ENCODE data around the gene MLLT1.

The MLLT1 gene

DNA sequence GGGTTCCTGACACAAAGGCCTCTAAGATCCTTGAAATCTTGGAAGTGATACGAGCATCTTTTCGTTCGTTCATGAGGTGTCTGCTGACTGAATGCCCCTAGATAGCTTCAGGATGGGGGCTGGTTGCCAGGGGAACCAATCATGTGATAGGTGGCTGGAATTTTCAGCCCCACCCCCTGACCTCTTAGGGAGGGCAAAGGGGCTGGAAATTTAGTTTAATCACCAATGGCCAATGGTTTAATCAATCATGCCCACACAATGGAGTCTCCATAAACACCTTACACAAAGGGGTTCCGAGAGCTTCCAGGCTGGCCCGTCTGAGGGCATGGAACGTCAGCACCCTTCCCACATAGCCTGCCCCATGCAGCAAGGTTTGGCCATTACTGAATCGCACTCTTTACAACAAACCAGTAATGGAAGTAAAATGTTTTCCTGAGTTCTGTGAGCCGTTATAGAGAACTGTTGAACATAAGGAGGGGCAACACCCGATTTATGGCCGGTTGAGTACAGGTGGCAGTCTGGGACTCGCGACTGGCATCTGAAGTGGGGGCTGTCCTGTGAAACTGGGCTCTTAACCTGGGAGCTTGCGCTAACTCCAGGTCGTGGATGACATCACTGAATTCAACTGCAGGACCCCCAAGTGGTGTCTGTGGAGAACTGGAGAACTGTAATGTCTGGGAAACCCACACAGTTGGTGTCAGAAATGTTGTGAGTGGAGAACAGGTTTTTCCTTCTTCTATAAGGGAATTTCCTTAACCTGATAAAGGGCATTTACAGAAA, 25.6 kb downstream of the MLLT1 start:
- no peak for DNase-seq

- no peak for DNase-seq
These were observed 27.7 kb downstream of the MLLT1 start for GRCh38 chr19:6252066-6252465.

DNA sequence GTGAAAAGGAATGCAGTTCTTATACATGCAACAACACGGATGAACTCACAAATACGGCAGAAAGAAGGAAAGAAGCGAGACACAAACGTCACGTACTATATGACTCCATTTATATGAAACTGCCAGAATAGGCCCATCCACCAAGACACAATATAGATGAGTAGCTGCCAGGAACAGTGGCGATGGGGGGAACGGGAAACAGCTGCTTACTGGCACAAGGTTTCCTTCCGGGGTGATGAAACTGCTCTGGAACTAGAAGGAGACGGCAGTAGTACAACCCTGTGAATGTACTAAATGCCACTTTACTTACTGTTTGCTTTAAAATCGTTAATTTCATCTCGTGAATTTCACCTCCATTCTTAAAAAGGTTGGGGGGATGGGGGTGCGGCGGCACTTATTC, 28.9 kb downstream of the MLLT1 start:
- DNase-seq = no peak

- DNase-seq = no peak
These were observed 29.7 kb downstream of the MLLT1 start for GRCh38 chr19:6250024-6250615.

DNA sequence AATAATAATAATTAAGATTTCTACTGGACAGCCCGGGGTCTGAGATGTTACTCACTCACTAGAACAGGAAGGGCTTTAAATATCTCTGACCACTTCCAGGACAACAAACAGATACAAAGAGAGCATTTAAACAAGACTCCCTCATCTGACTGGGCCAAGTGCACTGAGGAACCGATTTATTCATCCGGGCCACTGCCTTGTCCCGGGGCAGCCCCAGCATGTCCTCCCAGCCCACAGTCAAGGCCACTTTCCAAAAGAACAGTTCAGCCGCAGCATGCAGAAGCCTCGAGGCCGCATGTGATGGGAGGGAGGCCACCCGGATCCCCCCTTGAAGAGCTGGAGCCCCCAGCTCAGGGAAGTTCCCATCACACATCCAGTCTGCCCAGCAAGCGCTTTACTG, 30.5 kb downstream of the MLLT1 start:
- no peak for DNase-seq

GRCh38 chr19:6248844-6249243, 30.9 kb downstream of the MLLT1 start:
- no peak for DNase-seq

DNA sequence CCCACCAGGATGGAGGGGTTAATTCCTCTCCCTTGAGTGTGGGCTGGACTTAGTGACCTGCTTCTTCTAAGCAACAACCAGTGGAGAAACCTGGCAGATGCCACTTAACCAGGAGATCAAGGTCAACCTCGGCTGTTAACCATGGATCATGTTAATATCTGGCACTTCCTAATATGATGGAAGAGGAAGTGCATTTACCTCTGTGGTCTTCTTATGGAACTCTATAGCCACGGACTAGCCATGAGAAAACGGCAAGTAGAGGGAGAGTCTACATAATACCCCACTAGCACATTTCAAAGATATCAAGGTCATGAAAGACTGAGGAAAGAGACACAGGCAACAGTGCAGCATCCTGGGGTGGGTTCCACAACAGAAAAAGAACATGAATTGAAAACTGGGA, 31.4 kb downstream of the MLLT1 start:
- DNase-seq = no peak

DNA sequence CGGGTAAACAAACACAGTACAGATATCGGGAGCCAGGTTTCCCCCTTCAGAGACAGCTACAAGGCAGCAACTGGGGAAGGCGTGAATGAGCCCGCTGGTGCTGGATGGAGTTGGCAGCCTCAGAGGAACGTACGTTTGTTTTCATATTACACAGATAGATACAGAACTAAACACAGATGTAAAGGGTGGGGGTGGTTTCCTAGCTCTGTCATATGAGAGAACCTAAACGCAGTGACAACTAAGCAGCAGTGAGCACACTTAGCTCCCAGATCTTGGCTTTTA, 32.8 kb downstream of the MLLT1 start:
- DNase-seq = no peak

DNA sequence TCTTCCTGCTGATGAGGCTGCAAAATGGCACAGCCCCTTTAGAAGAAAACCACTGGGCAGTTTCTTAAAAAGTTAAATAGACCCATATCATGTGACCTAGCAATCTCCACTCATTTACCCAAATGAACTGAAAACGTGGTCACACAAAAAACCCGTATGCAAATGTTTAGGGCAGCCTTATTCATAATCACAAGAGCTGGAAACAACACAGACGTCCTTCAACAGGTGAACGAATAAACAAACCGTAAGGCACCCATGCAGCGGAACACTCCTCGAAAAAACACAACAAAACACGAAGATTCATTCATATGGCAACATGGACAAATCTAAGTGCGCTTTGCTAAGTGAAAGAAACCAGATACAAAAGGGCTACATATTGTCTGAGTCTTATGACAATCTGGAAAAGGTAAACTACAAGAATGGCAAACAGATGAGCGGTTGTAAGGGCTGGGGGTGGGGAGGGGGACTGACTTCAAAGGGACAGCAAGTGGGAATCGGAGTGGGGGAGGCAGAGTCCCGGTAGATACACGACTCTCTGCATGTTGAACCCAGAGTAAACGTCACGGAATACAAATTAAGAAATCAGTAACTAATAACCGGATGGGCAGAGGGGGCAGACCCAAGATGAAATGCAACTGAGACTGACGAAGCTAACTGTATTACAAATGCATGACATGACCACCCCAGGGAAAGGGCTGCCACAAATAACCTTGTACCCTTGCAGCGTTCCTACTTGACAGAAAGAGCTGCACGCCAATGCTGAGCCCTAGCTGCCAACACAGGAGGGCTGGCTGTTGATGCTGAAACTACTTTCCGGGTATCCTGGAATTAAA, 33.4 kb downstream of the MLLT1 start:
- no peak for DNase-seq

- DNase-seq = no peak
These were observed 37.1 kb downstream of the MLLT1 start for GRCh38 chr19:6242677-6243076.

- DNase-seq = no peak
These were observed 37.9 kb downstream of the MLLT1 start for GRCh38 chr19:6241680-6242377.

DNA sequence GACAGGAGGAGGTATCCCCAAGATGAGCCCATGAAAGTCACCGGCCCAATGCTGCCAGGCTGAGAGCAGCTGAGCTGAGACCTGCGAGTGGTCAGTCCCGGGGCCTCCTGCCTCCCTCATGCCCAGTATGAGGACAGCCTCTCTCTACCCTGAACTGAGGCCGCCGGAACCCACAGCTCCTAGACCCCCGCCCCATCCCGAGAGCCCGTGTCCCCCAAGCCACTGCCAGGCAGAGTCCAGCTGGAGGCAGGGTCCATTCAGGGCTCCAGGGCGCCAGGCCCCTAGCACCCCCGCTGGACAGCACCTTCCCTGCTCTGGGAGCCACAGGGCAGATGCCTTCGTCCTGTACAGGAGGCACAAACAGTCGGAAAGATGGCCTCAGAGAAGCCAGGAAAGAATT, 38.7 kb downstream of the MLLT1 start:
- DNase-seq = no peak

GRCh38 chr19:6239871-6240676, 39.7 kb downstream of the MLLT1 start:
- DNase-seq = no peak

DNA sequence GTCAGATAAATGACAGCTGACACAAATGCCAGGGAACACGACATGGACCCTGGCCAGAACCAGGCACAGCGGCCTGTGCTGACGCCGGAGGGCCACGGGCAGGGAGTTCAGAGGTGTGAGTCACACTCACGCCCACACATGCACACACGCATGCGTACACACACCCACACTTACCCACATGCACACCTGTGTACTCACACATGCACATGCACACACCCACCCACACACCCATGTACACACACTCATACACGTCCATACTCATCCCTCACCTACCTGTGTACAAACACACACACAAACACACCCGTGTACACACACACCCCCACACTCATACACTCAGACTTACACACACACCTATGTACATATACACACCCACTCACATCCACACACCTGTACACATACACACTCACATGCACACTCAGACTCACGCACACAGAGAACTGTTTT, 40.4 kb downstream of the MLLT1 start:
- no peak for DNase-seq

- no peak for DNase-seq
These were observed 41.0 kb downstream of the MLLT1 start for GRCh38 chr19:6238643-6239281.

DNA sequence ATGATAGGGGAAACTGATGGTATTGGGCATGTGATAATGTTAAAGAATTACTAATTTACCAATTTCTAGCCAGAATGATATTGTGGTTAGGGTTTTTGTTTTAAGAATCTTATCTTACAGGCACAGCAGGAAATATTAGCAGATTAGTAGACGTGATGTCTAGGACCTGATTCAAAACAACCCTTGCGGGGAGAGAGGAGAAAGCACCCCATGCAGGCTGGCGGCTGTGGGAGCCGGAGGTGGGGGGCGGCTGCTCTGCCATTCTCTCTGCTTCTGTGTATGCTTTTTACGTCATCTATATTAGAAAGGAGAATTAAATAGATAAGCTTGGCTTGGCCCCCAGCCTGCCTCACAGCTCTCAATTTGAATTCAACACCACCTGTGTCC, 41.5 kb downstream of the MLLT1 start:
- no peak for DNase-seq

DNA sequence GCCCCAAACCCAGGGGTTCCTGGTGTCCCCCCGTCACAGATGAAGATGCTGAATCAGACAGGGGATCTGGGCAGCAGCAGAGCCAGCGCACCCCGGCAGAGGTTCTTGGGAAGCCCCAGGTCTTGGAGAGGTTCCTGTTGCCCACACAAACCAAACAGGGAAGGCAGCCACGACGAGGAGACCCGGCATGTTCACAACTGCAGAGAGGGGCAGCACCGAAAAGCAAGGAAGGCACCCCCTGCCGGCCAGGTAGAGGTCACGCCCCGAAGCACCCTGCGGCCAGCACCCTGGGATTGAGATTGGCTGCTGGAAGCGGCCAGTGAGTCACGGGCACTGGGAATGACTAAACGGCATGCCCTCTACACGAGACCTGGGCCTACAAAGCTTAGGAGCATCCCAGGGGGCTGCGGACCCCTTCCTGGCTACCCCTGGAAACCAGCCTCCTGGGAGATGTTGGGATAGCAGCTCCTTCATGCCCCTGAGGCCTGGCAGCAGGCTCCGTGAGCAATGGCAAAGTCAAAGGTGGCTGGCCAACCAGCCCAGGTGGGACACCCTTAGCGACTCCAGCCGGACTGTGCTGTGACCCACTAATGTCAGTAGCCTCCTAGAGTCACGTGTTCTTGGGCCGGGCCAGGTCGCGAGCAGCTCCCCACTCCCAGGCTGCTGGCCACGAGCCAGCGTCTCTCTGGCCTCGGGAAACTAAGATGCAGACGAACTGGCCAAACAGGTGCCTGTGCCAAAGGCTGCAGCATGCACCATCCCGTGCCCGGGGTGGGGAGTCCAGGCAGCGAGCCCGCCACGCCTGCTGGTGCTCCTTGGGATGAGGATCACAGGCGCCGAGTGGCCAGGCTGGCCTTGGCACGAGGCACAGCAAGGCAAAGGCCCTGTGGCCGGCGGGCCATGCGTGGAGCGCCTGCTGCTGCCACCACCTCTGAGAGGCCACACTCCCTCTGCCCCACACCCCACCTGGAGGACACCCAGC, 43.2 kb downstream of the MLLT1 start:
- DNase-seq = no peak

DNA sequence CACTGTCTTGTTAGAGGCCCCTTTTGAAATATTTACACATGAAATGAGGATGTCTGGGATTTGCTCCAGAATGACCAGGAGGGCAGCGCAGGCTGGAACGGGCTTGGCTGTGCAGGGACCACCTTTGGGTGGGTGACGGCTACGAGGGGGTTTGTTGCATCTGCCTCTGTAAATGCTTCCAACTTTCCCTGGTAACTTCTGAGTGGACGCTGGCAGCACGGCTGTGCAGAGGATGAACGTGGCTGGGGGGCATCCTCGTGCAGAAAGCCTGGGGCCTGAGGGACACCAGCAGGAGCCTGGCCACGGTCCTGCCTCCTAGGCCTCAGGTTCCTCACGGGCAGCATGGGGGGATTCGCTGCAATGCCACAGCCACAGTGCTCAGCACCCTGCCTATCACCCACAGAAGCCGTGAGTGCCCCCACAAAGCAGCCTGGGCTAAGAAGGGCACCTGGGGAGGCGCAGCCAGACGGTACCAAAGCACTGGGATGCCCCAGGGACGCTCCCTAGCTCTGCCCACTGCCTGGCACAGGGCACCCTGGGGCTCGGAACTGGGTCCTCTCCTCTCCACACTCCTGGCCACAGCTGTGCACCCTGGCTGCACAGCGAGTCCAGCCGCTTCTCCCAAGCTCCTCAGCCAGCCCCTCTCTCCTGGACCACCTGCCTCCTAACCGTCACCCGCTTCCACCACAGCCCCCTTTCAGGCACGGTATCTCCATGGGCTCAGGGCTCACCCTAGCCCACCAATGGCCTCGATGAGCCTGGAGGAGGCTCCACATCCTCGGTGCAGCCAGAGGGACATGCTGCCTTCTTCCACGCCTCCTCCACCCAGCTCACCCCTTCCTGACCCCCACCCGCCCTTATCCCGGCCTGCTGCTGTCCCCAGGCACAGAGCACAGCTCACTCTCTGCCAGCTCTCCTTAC, 44.5 kb downstream of the MLLT1 start:
- DNase-seq = no peak

- no peak for DNase-seq
These were observed 45.2 kb downstream of the MLLT1 start for GRCh38 chr19:6234527-6234926.

All from NCI-H2227 treated with DMSO at 0.1 percent for 48 hours (cell line).